GM19455 (cell line): ENCODE measurements around the gene TSLP.

ENCODE experiments used
- ATAC-seq: cut with Tn5 transposase; IDR thresholded peaks from one replicate; pipeline ENCODE4 v1.9.1; 2021; ENCODE audit not compliant: unreplicated experiment

The TSLP gene

DNA sequence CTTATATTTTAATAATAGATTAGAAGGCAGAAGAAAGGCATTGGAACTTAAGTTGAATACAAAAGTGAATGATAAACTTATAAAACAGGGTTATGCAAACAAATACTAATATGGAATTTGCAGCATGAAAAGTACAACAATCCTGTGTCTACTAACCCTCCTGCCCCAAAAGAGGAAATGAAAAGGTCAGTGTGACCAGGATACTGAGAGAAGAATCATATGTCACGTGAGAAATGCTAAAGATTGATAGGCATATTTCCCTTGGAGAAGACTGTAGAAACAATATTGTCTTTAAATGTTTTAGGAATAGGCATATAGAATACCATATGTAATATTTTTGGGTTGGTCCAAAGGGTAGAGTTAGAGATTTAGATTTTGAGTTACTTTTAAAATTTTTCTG is 24.5 kb downstream of the TSLP start:
- no peak for ATAC-seq

GRCh38 chr5:111099058-111099778 is 27.7 kb downstream of the TSLP start:
- no peak for ATAC-seq

GRCh38 chr5:111106320-111106948 is 34.9 kb downstream of the TSLP start:
- ATAC-seq: no peak

DNA sequence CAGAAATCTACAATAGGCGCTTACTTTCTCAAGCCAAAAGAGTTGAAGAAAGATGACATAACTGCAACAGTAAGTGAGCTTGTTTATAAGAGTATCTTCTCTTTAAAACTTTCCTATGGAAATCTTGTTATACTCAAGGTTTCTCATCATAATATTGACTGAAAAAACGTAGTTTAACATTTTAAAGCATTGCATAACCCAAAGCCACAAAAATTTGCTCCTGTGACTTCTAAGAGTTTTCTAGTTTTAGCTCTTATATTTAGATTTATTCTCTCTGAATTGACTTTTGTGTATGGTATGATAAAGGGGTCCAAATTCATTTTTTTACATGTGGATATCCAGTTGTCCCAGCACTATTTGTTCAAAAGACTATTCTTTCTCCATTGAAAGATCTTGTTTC is 35.9 kb downstream of the TSLP start:
- ATAC-seq: no peak

DNA sequence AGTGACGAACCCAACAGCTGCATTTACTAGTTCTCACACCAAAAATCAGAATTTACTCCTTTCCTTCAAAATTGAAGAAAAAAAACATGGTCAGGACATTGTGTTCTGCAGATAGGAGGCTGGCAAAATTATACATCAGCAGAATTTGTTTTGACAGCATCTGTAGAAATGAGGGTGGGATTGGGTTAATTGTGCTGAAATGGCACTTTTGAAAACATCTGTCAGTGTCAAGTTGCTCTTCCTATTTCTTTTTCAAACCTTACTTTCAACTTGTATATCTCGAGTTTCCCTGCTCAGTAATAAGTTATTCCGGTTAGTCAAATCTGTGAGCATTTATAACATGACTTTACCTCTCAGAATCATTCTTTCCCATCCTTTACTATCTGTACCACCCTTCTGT is 40.4 kb downstream of the TSLP start:
- no peak for ATAC-seq

- ATAC-seq: no peak
Observed at GRCh38 chr5:111113678-111114077, 42.2 kb downstream of the TSLP start.

GRCh38 chr5:111115229-111115628 is 43.7 kb downstream of the TSLP start:
- ATAC-seq: no peak

- no peak for ATAC-seq
Observed at GRCh38 chr5:111116550-111116949, 45.0 kb downstream of the TSLP start.

- ATAC-seq: no peak
Observed at GRCh38 chr5:111117136-111117535, 45.6 kb downstream of the TSLP start.

- ATAC-seq: no peak
Observed at GRCh38 chr5:111119221-111119620, 47.7 kb downstream of the TSLP start.

DNA sequence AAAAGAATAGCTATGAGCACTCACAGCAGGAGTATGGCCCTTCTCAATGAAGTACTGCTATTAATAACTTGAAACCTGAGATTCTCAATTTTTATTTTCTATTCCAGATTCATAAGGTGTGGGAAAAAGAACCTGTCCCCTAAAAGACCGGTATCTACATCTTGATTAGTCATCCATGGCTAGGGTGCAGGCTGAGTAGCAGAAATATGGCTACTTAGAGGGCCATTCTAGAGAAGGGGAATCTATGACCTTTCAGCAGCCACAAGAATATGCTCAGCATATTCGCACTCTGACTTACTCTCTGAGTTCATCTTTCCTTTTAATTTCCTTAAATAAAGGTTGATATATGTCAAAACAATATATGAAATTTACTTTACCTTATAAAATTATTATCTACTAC is 48.3 kb downstream of the TSLP start:
- ATAC-seq: no peak

DNA sequence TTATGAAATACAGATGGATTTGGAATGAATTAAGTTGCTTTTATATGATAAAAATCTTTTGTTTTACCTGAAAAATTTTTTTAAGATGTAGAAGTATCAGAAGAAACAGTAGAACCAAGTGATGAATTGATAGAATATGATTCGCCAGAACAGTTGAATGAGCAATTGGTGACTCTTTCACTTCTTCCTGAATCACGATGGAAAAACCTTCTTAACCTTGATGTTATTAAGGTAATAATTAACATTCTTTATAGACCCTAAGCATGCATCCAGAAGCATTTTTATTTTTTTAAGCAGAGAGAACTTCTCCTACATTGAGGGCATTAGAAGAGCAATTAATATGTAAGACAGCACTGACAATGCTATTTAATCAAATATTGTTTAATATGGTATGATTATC is 49.4 kb downstream of the TSLP start:
- ATAC-seq: no peak

GRCh38 chr5:111121926-111122325 is 50.4 kb downstream of the TSLP start:
- no peak for ATAC-seq

- ATAC-seq: no peak
Observed at GRCh38 chr5:111122398-111122797, 50.9 kb downstream of the TSLP start.

GRCh38 chr5:111124793-111125192 is 53.3 kb downstream of the TSLP start:
- ATAC-seq: no peak

DNA sequence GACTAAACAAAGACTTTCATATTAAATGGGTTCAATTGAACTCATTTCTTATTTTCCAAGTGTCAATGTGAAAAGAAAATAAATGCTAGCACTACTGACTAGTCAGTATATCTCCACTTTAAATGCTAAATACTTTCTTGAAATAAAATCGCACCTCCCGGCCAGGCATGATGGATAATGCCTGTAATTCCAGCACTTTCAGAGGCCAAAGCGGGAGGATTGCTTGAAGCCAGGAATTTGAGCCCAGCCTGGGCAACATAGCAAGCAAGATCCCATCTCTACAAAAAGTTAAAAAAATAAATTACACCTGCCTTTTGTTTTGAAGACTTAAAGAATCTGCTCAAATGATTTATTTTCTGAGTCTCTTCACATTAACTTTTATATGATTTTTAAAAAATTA is 55.4 kb downstream of the TSLP start:
- no peak for ATAC-seq
